GM21423 (cell line): ENCODE results near the gene HJURP.

Source experiments
- ATAC-seq: cut with Tn5 transposase; IDR thresholded peaks from one replicate; pipeline ENCODE4 v1.9.1; 2021; ENCODE audit warnings: mild to moderate bottlenecking, moderate library complexity; ENCODE audit not compliant: unreplicated experiment

Gene HJURP

GRCh38 chr2:233795735-233796171, 58.6 kb downstream of the HJURP start:
- no peak for ATAC-seq

- ATAC-seq: no peak
Observed at GRCh38 chr2:233794128-233794658, 60.1 kb downstream of the HJURP start.

GRCh38 chr2:233793465-233794127, 60.7 kb downstream of the HJURP start:
- no peak for ATAC-seq

- ATAC-seq: no peak
Observed at GRCh38 chr2:233792720-233793119, 61.6 kb downstream of the HJURP start.

- no peak for ATAC-seq
Observed at GRCh38 chr2:233791883-233792329, 62.4 kb downstream of the HJURP start.

GRCh38 chr2:233791151-233791882, 63.0 kb downstream of the HJURP start:
- no peak for ATAC-seq

GRCh38 chr2:233789554-233789953, 64.8 kb downstream of the HJURP start:
- no peak for ATAC-seq
